Activated naive CD8-positive, alpha-beta T cell (primary cell): ENCODE results near the gene CAPN2.
"Not testable (repeated sequence)": the region's sequence is repeated elsewhere in the genome, so short reads cannot be mapped to it uniquely, and the experiment has no call there.

ENCODE experiments used
- H3K27ac Mint-ChIP-seq: one replicate; pipeline ENCODE4 v1.8.0; 2021; ENCODE audit warnings: mixed read lengths
- H3K27me3 Mint-ChIP-seq: one replicate; pipeline ENCODE4 v1.8.0; 2021; ENCODE audit warnings: mixed read lengths
- H3K36me3 Mint-ChIP-seq: one replicate; pipeline ENCODE4 v1.8.0; 2021; ENCODE audit warnings: mixed read lengths
- H3K4me1 Mint-ChIP-seq: one replicate; pipeline ENCODE4 v1.8.0; 2021; ENCODE audit warnings: low read depth, mixed read lengths
- H3K4me3 Mint-ChIP-seq: one replicate; pipeline ENCODE4 v1.8.0; 2021; ENCODE audit warnings: mild to moderate bottlenecking, mixed read lengths
- H3K9me3 Mint-ChIP-seq: one replicate; pipeline ENCODE4 v1.8.0; 2021; ENCODE audit warnings: low read depth, mixed read lengths

The CAPN2 gene

GRCh38 chr1:223721658-223722607, 9.6 kb downstream of the CAPN2 start:
- no peaks in the 10 kb centered on the region for H3K9me3 Mint-ChIP-seq
- peaks cover 21% of the 10 kb centered on the region for H3K36me3 Mint-ChIP-seq
- peak overlapping the region; percentile 34 for H3K27ac Mint-ChIP-seq
- H3K27me3 Mint-ChIP-seq = no peaks in the 10 kb centered on the region
- H3K4me1 Mint-ChIP-seq = peaks cover 72% of the 10 kb centered on the region
- H3K4me3 Mint-ChIP-seq = no peak overlapping the region

GRCh38 chr1:223723351-223723904, 11.1 kb downstream of the CAPN2 start:
- no peaks in the 10 kb centered on the region for H3K9me3 Mint-ChIP-seq
- no peak overlapping the region for H3K4me3 Mint-ChIP-seq
- H3K27me3 Mint-ChIP-seq = no peaks in the 10 kb centered on the region
- peaks cover 68% of the 10 kb centered on the region for H3K4me1 Mint-ChIP-seq
- H3K36me3 Mint-ChIP-seq = peaks cover 22% of the 10 kb centered on the region
- H3K27ac Mint-ChIP-seq = peak overlapping the region; percentile 23

GRCh38 chr1:223724376-223724775, 12.0 kb downstream of the CAPN2 start:
- Mint-ChIP-seq H3K4me3 (no peak overlapping the region), H3K4me1 (peaks cover 67% of the 10 kb centered on the region), H3K36me3 (peaks cover 24% of the 10 kb centered on the region), H3K27me3 (no peaks in the 10 kb centered on the region), H3K27ac (no peak overlapping the region), H3K9me3 (no peaks in the 10 kb centered on the region)

- H3K4me1 Mint-ChIP-seq = peaks cover 65% of the 10 kb centered on the region
- no peaks in the 10 kb centered on the region for H3K9me3 Mint-ChIP-seq
- H3K36me3 Mint-ChIP-seq = peaks cover 20% of the 10 kb centered on the region
- H3K27ac Mint-ChIP-seq = peak overlapping the region; percentile 96
- H3K27me3 Mint-ChIP-seq = no peaks in the 10 kb centered on the region
- peak overlapping the region; percentile 42 for H3K4me3 Mint-ChIP-seq
These were observed 13.2 kb downstream of the CAPN2 start for GRCh38 chr1:223725578-223725977.

- peaks cover 16% of the 10 kb centered on the region for H3K36me3 Mint-ChIP-seq
- H3K4me3 Mint-ChIP-seq = peak overlapping the region; percentile 87
- H3K9me3 Mint-ChIP-seq = no peaks in the 10 kb centered on the region
- H3K27me3 Mint-ChIP-seq = no peaks in the 10 kb centered on the region
- H3K4me1 Mint-ChIP-seq = peaks cover 67% of the 10 kb centered on the region
- H3K27ac Mint-ChIP-seq = peak overlapping the region; percentile 96
These were observed 14.2 kb downstream of the CAPN2 start for GRCh38 chr1:223726380-223727001.

GRCh38 chr1:223727541-223727940, 15.2 kb downstream of the CAPN2 start:
- Mint-ChIP-seq H3K27ac (peak overlapping the region; percentile 96), H3K36me3 (peaks cover 12% of the 10 kb centered on the region), H3K27me3 (no peaks in the 10 kb centered on the region), H3K4me1 (peaks cover 63% of the 10 kb centered on the region), H3K9me3 (no peaks in the 10 kb centered on the region), H3K4me3 (no peak overlapping the region)

GRCh38 chr1:223729906-223730305, 17.6 kb downstream of the CAPN2 start:
- Mint-ChIP-seq H3K9me3 (no peaks in the 10 kb centered on the region), H3K36me3 (peaks cover 11% of the 10 kb centered on the region), H3K27ac (no peak overlapping the region), H3K27me3 (no peaks in the 10 kb centered on the region), H3K4me1 (peaks cover 48% of the 10 kb centered on the region), H3K4me3 (no peak overlapping the region)

- H3K4me3 Mint-ChIP-seq = no peak overlapping the region
- H3K36me3 Mint-ChIP-seq = peaks cover 11% of the 10 kb centered on the region
- H3K4me1 Mint-ChIP-seq = peaks cover 42% of the 10 kb centered on the region
- H3K27ac Mint-ChIP-seq = peak overlapping the region; percentile 54
- no peaks in the 10 kb centered on the region for H3K27me3 Mint-ChIP-seq
- no peaks in the 10 kb centered on the region for H3K9me3 Mint-ChIP-seq
These were observed 18.3 kb downstream of the CAPN2 start for GRCh38 chr1:223730479-223731132.

- Mint-ChIP-seq H3K4me1 (peaks cover 37% of the 10 kb centered on the region), H3K9me3 (no peaks in the 10 kb centered on the region), H3K27ac (no peak overlapping the region), H3K36me3 (peaks cover 11% of the 10 kb centered on the region), H3K27me3 (no peaks in the 10 kb centered on the region), H3K4me3 (no peak overlapping the region)
These were observed 18.9 kb downstream of the CAPN2 start for GRCh38 chr1:223731133-223731770.

GRCh38 chr1:223732993-223733798, 20.9 kb downstream of the CAPN2 start:
- no peak overlapping the region for H3K27ac Mint-ChIP-seq
- no peak overlapping the region for H3K4me3 Mint-ChIP-seq
- H3K27me3 Mint-ChIP-seq = no peaks in the 10 kb centered on the region

GRCh38 chr1:223733898-223734852, 21.8 kb downstream of the CAPN2 start:
- Mint-ChIP-seq H3K27ac (peak overlapping the region; percentile 46), H3K36me3 (peaks cover 6% of the 10 kb centered on the region), H3K4me1 (peaks cover 18% of the 10 kb centered on the region)

More at GRCh38 chr1:223732993-223733798, 20.9 kb downstream of the CAPN2 start:
- H3K36me3 Mint-ChIP-seq = peaks cover 7% of the 10 kb centered on the region
- H3K4me1 Mint-ChIP-seq = peaks cover 22% of the 10 kb centered on the region
- no peaks in the 10 kb centered on the region for H3K9me3 Mint-ChIP-seq

GRCh38 chr1:223736638-223737037, 24.3 kb downstream of the CAPN2 start:
- not testable (repeated sequence) for H3K27me3 Mint-ChIP-seq, H3K27ac Mint-ChIP-seq, H3K4me1 Mint-ChIP-seq, H3K9me3 Mint-ChIP-seq, H3K36me3 Mint-ChIP-seq, H3K4me3 Mint-ChIP-seq

More at GRCh38 chr1:223733898-223734852, 21.8 kb downstream of the CAPN2 start:
- no peaks in the 10 kb centered on the region for H3K27me3 Mint-ChIP-seq
- H3K4me3 Mint-ChIP-seq = no peak overlapping the region
- no peaks in the 10 kb centered on the region for H3K9me3 Mint-ChIP-seq

- Mint-ChIP-seq H3K27me3 (no peaks in the 10 kb centered on the region), H3K27ac (no peak overlapping the region), H3K36me3 (peaks cover 4% of the 10 kb centered on the region), H3K9me3 (no peaks in the 10 kb centered on the region), H3K4me3 (no peak overlapping the region), H3K4me1 (peaks cover 4% of the 10 kb centered on the region)
These were observed 25.0 kb downstream of the CAPN2 start for GRCh38 chr1:223737342-223737741.
